Measurements from ENCODE around the gene AQP12B. TPM values are rescaled to one million over a fixed set of nuclear protein-coding genes. Genes with fewer than 3 reads are reported as not detected.
"Not testable (repeated sequence)": the region's sequence is repeated elsewhere in the genome, so short reads cannot be mapped to it uniquely, and the experiment has no call there.

AQP12B gene
- total and polyA plus RNA-seq, 2 experiments from 2014 or later, result not detected

DNA sequence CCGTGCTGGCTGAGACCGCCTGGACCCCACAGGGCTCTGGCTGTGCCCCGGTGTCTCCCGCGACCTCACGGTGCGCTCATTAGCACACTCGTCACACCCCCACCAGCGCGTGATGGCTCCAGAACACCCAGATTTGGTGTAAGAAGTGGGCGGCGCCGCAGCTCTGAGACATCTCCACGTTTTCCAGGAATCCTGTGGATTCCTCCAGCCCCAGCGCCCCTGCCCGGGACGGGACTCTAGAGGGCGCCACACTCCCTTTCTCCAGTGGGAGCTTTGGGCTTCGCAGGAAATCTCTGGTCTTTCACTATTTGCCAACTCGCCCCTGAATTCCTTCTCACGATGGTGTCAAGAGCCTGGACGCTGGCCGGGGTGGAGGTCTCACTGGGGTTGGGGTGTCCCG is 7.3 kb downstream of the AQP12B start:
- H3K9me2 ChIP-seq (ENCODE audit: insufficient read depth); H3K79me2 ChIP-seq (ENCODE audit: insufficient read depth); H3F3A ChIP-seq (ENCODE audit: insufficient read depth); H2AFZ ChIP-seq; H3K27ac ChIP-seq; in situ Hi-C loops (cut with MboI); H3K4me3 ChIP-seq; H3K4me2 ChIP-seq (ENCODE audit: unreplicated experiment); DNase-seq; H3K4me1 ChIP-seq (ENCODE audit: insufficient read depth); H3K9ac ChIP-seq; H3K36me3 ChIP-seq (ENCODE audit: low read depth); H3K9me3 ChIP-seq (ENCODE audit: low read depth); H4K20me1 ChIP-seq (ENCODE audit: insufficient read depth): not testable (repeated sequence)
- H3K27me3 ChIP-seq (replicated peaks; ENCODE audit: insufficient read depth), result peaks cover 25% of the 10 kb centered on the region; the same call in 1 of the 2 replicates
- no CpG with 5 or more reads among the region's 24 CpGs for WGBS, 2 experiments (ENCODE audit: low coverage in 1 of 2, low lambda C conversion rate in 2 of 2, missing lambda C conversion rate in 2 of 2)

DNA sequence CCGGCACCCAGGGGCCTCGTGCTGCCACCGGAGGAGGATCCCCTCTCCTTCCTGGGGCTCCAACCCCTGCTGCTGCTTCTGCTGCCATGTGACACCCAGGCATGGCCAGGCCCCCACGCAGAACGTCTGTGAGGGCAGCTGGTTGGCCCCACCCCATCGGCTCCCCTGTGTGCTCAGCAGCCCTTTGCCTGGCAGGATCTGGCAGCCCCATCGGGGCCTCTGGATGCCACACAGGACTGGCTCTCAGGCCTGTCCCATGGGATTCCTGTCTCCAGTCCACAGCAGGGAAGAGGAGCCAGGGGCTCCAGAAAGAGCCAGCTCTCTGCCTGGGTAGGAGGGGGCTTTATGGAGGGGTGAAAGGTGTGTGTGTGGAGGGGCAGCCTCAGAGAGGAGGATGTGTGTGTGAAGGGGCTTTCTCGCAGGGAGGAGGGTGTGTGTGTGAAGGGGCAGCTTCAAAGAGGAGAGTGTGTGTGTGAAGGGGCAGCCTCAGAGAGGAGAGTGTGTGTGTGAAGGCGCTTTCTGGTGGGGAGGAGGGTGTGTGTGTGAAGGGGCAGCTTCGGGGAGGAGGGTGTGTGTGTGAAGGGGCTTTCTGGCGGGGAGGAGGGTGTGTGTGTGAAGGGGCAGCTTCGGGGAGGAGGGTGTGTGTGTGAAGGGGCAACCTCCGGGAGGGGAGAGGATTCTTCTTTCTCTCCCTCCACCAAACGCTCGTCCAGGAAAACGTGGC is 8.1 kb downstream of the AQP12B start:
- H3K9ac ChIP-seq; H3K9me2 ChIP-seq (ENCODE audit: insufficient read depth); H3K4me1 ChIP-seq (ENCODE audit: insufficient read depth); H3K36me3 ChIP-seq (ENCODE audit: low read depth); H2AFZ ChIP-seq; H3K4me3 ChIP-seq; H3K27ac ChIP-seq; in situ Hi-C loops (cut with MboI); H3F3A ChIP-seq (ENCODE audit: insufficient read depth); H4K20me1 ChIP-seq (ENCODE audit: insufficient read depth); H3K9me3 ChIP-seq (ENCODE audit: low read depth); H3K4me2 ChIP-seq (ENCODE audit: unreplicated experiment); H3K79me2 ChIP-seq (ENCODE audit: insufficient read depth); DNase-seq: not testable (repeated sequence)
- H3K27me3 ChIP-seq (replicated peaks; ENCODE audit: insufficient read depth), result peaks cover 33% of the 10 kb centered on the region; the same call in 1 of the 2 replicates
- WGBS, 2 experiments (ENCODE audit: low coverage in 1 of 2, low lambda C conversion rate in 2 of 2, missing lambda C conversion rate in 2 of 2), result 2 to 3% methylated on average over 8 to 11 of the region's 16 CpGs

DNA sequence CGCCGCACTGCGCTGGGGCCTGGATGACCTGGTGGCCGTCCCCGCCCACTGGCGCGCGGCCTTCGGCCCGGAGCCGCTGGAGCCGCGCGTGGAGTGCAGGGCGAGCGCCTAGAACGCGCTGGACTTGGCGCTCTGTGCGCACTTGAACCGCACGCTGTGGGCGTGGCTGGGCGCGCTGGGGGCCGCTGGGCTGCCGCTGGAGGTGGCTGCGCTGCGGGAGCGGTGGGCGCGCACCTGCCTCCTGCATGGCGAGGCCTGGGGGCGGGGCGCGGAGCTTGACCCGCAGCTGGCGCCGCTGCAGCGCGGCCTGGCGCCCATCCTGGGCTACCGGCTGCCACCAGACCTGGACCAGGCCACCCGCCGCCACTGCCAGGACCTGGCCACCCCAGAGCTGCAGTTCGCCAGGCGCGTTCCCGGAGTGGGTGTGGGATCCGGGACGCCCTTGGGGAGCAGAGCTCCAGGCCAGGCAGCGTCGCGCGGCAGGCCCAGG is 9.9 kb downstream of the AQP12B start:
- no peaks in the 10 kb centered on the region for H3F3A ChIP-seq (ENCODE audit: insufficient read depth)
- no peaks in the 10 kb centered on the region for H3K4me1 ChIP-seq (ENCODE audit: insufficient read depth)
- H3K27me3 ChIP-seq (replicated peaks; ENCODE audit: insufficient read depth), result peaks cover 43% of the 10 kb centered on the region; the same call in 1 of the 2 replicates
- H3K9me3 ChIP-seq (ENCODE audit: low read depth), result no peaks in the 10 kb centered on the region
- no peak overlapping the region for H2AFZ ChIP-seq
- TF ChIP-seq EZH2 (IDR thresholded peaks at IDR 0.05; ENCODE audit: insufficient read depth, poor library complexity, severe bottlenecking) (no peak), EZH2phosphoT487 (IDR thresholded peaks at IDR 0.05; ENCODE audit: insufficient read depth, low read depth) (no peak)
- H3K9ac ChIP-seq, result no peak overlapping the region
- no peaks in the 10 kb centered on the region for H3K9me2 ChIP-seq (ENCODE audit: insufficient read depth)
- no peak overlapping the region for H3K4me2 ChIP-seq (ENCODE audit: unreplicated experiment)
- H3K4me3 ChIP-seq, result no peak overlapping the region
- no peaks in the 10 kb centered on the region for H3K36me3 ChIP-seq (ENCODE audit: low read depth)
- in situ Hi-C loops (cut with MboI), result no loop called here
- no peak for DNase-seq
- 11 to 16% methylated on average over 43 to 53 of the region's 55 CpGs for WGBS, 2 experiments (ENCODE audit: low coverage in 1 of 2, low lambda C conversion rate in 2 of 2, missing lambda C conversion rate in 2 of 2)
- H3K79me2 ChIP-seq (ENCODE audit: insufficient read depth), result no peaks in the 10 kb centered on the region
- no peaks in the 10 kb centered on the region for H4K20me1 ChIP-seq (ENCODE audit: insufficient read depth)
- no peak overlapping the region for H3K27ac ChIP-seq

DNA sequence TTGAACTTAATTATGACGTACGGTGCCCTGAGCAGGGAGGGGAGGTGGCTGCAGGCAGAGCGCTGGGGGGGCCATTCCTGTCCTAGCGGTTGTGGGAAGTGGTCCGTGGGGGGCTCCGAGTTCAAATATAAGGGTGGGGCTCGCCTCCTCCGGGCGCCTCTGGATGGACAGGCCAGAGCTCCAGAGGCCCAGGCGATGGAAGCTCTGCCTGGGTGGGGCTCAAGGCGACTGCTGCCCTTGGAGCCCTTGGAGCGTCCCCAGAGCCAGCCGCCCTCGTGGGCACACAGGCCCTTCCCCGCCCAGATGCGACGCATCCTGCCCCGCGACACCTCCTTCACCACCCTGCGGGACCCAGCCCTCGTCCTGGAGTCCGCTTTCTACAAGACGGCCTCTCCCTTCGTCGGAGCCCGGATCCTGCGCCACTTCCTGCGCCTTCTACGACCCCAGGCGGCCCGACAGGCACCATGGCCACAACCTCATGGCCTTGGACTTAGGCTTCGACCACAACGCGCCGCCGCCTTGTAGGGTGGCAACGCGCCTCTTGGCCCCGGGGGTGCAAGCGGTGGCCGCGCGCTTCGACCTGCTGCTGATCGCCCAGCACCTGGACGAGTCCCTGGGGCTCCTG is 10.5 kb downstream of the AQP12B start:
- Histone ChIP-seq H3K79me2 (ENCODE audit: insufficient read depth) (no peaks in the 10 kb centered on the region), H3K27ac (no peak overlapping the region), H3K9ac (no peak overlapping the region), H2AFZ (no peak overlapping the region), H3K27me3 (replicated peaks; ENCODE audit: insufficient read depth) (peaks cover 49% of the 10 kb centered on the region; the same call in 1 of the 2 replicates), H4K20me1 (ENCODE audit: insufficient read depth) (no peaks in the 10 kb centered on the region), H3K4me2 (ENCODE audit: unreplicated experiment) (no peak overlapping the region), H3K4me1 (ENCODE audit: insufficient read depth) (no peaks in the 10 kb centered on the region), H3K9me2 (ENCODE audit: insufficient read depth) (no peaks in the 10 kb centered on the region), H3K9me3 (ENCODE audit: low read depth) (no peaks in the 10 kb centered on the region), H3K36me3 (ENCODE audit: low read depth) (no peaks in the 10 kb centered on the region), H3K4me3 (no peak overlapping the region), H3F3A (ENCODE audit: insufficient read depth) (no peaks in the 10 kb centered on the region)
- in situ Hi-C loops (cut with MboI), result no loop called here
- TF ChIP-seq EZH2phosphoT487 (IDR thresholded peaks at IDR 0.05; ENCODE audit: insufficient read depth, low read depth) (no peak), EZH2 (IDR thresholded peaks at IDR 0.05; ENCODE audit: insufficient read depth, poor library complexity, severe bottlenecking) (no peak)
- DNase-seq, result no peak
- 47 to 56% methylated on average over 39 to 42 of the region's 46 CpGs for WGBS, 2 experiments (ENCODE audit: low coverage in 1 of 2, low lambda C conversion rate in 2 of 2, missing lambda C conversion rate in 2 of 2)

Data from GM23248 (cell line).